Measurements from ENCODE around the gene DVL2. TPM values are rescaled to one million over a fixed set of nuclear protein-coding genes. Genes with fewer than 3 reads are reported as not detected.
A peak's percentile ranks its signal among the peaks of the same experiment; 100 is the strongest.
"Not testable (repeated sequence)": the region's sequence is repeated elsewhere in the genome, so short reads cannot be mapped to it uniquely, and the experiment has no call there.

The DVL2 gene
- total RNA-seq, 1 donor from 2014 or later, result 32.7 TPM

GRCh38 chr17:7256766-7257456, 22.6 kb upstream of the DVL2 start:
- ATAC-seq, result no peak

- ATAC-seq, result no peak
Measured at GRCh38 chr17:7254511-7254910, 20.2 kb upstream of the DVL2 start.

GRCh38 chr17:7253082-7253481, 18.8 kb upstream of the DVL2 start:
- ATAC-seq, result no peak

GRCh38 chr17:7252176-7253043, 18.1 kb upstream of the DVL2 start, which contains the start of gene ELP5:
TSS of gene ELP5 (plus strand) at chr17:7252215. CDS start at chr17:7252551, 336 bp downstream.
- ATAC-seq, result peak; percentile 72

GRCh38 chr17:7251661-7252175, 17.4 kb upstream of the DVL2 start, which contains the start of gene CTDNEP1:
TSS of gene CTDNEP1 (minus strand) at chr17:7251734. CDS start at chr17:7251296, 438 bp downstream.
- peak; percentile 88 for ATAC-seq

- ATAC-seq, result peak; percentile 17
Measured at GRCh38 chr17:7250695-7251627, 16.6 kb upstream of the DVL2 start.

GRCh38 chr17:7249830-7250229, 15.5 kb upstream of the DVL2 start:
- ATAC-seq, result no peak

- no peak for ATAC-seq
Measured at GRCh38 chr17:7249214-7249613, 14.9 kb upstream of the DVL2 start.

GRCh38 chr17:7248796-7249195, 14.5 kb upstream of the DVL2 start:
- no peak for ATAC-seq

GRCh38 chr17:7246779-7247178, 12.5 kb upstream of the DVL2 start:
- no peak for ATAC-seq

- ATAC-seq, result not testable (repeated sequence)
Measured at GRCh38 chr17:7243838-7244237, 9.5 kb upstream of the DVL2 start.

- no peak for ATAC-seq
Measured at GRCh38 chr17:7243453-7243729, 9.1 kb upstream of the DVL2 start.

- ATAC-seq, result peak; percentile 55
Measured at GRCh38 chr17:7242717-7243452, 8.6 kb upstream of the DVL2 start.

- peak; percentile 57 for ATAC-seq
Measured at GRCh38 chr17:7241783-7242716, 7.7 kb upstream of the DVL2 start, which contains the start of gene GABARAP. TSS of gene GABARAP (minus strand) at chr17:7242449. CDS start at chr17:7242330, 119 bp downstream.

GRCh38 chr17:7241090-7241733, 6.9 kb upstream of the DVL2 start:
- no peak for ATAC-seq

- no peak for ATAC-seq
Measured at GRCh38 chr17:7240375-7240774, 6.1 kb upstream of the DVL2 start.

GRCh38 chr17:7239091-7240027, 5.0 kb upstream of the DVL2 start, which contains the start of gene PHF23:
TSS of gene PHF23 (minus strand) at chr17:7239457. CDS start at chr17:7239279, 178 bp downstream.
- ATAC-seq, result peak; percentile 72

GRCh38 chr17:7238420-7239090, 4.2 kb upstream of the DVL2 start:
- ATAC-seq, result no peak
